Mesenchymal stem cell (in vitro differentiated cells and primary cell): ENCODE results near the gene SFTPB.

ENCODE experiments used
- DNase-seq: peaks from one replicate; pipeline ENCODE4 v3.0.0-alpha.2; 2013
- H2AFZ ChIP-seq: one replicate; pipeline ENCODE4 v1.6.1; 2013; ENCODE audit warnings: low read depth, mild to moderate bottlenecking, control low read depth, inconsistent platforms, low read length, moderate library complexity
- H2AK5ac ChIP-seq: 2 replicates; pipeline ENCODE4 v1.6.1; 2013; ENCODE audit warnings: low read length, moderate library complexity, mild to moderate bottlenecking, inconsistent platforms; ENCODE audit not compliant: severe bottlenecking
- H2BK120ac ChIP-seq: one replicate; pipeline ENCODE4 v1.6.1; 2013; ENCODE audit warnings: low read depth, mild to moderate bottlenecking, inconsistent platforms, low read length, moderate library complexity
- H2BK12ac ChIP-seq, 2 experiments: one replicate each; pipeline ENCODE4 v1.6.1; 2013; ENCODE audit warnings: inconsistent platforms in 2 of 2, low read length in 2 of 2, mild to moderate bottlenecking in 2 of 2, moderate library complexity in 2 of 2, control low read depth in 1 of 2
- H2BK15ac ChIP-seq: one replicate; pipeline ENCODE4 v1.6.1; 2013; ENCODE audit warnings: mild to moderate bottlenecking, low read depth, inconsistent platforms; ENCODE audit not compliant: poor library complexity, severe bottlenecking
- H2BK5ac ChIP-seq: 2 replicates; pipeline ENCODE4 v1.6.1; 2013; ENCODE audit warnings: low read depth, mild to moderate bottlenecking, low read length, control low read depth, inconsistent platforms; ENCODE audit not compliant: poor library complexity, severe bottlenecking
- H3K14ac ChIP-seq, 2 experiments: one replicate each; pipeline ENCODE4 v1.6.1; 2013; ENCODE audit warnings: inconsistent platforms in 2 of 2, low read length in 2 of 2, control low read depth in 1 of 2, mild to moderate bottlenecking in 1 of 2, moderate library complexity in 1 of 2
- H3K18ac ChIP-seq, 2 experiments: one replicate each; pipeline ENCODE4 v1.6.1; 2013; ENCODE audit warnings: inconsistent platforms in 2 of 2, low read length in 2 of 2, control low read depth in 1 of 2, low read depth in 1 of 2, mild to moderate bottlenecking in 1 of 2
- H3K23ac ChIP-seq, 2 experiments: one replicate each; pipeline ENCODE4 v1.6.1; 2013; ENCODE audit warnings: inconsistent platforms in 2 of 2, low read length in 2 of 2, mild to moderate bottlenecking in 2 of 2, moderate library complexity in 2 of 2, control low read depth in 1 of 2
- H3K27ac ChIP-seq: 2 replicates; pipeline ENCODE4 v1.5.1; 2013; ENCODE audit warnings: mild to moderate bottlenecking, moderate library complexity, low read length, control low read depth, inconsistent platforms; ENCODE audit not compliant: poor library complexity, severe bottlenecking
- H3K27me3 ChIP-seq, 2 experiments: 2 replicates each; pipeline versions ENCODE4 v1.6.1 to v1.7.0; 2013; ENCODE audit warnings: low read length in 2 of 2, mild to moderate bottlenecking in 2 of 2, moderate library complexity in 2 of 2, control low read depth in 1 of 2, inconsistent platforms in 1 of 2; ENCODE audit not compliant: control insufficient read depth in 1 of 2, insufficient read depth in 1 of 2
- H3K36me3 ChIP-seq, 2 experiments: 2 replicates each; pipeline versions ENCODE4 v1.6.1 to v1.7.0; 2013; ENCODE audit warnings: low read length in 2 of 2, control low read depth in 1 of 2, inconsistent platforms in 1 of 2, low read depth in 1 of 2, mild to moderate bottlenecking in 1 of 2; ENCODE audit not compliant: insufficient read depth in 2 of 2, control insufficient read depth in 1 of 2
- H3K4ac ChIP-seq, 2 experiments: one replicate each; pipeline ENCODE4 v1.6.1; 2013; ENCODE audit warnings: inconsistent platforms in 2 of 2, low read length in 2 of 2, mild to moderate bottlenecking in 2 of 2, moderate library complexity in 2 of 2, control low read depth in 1 of 2, low read depth in 1 of 2
- H3K4me1 ChIP-seq: 2 replicates; pipeline ENCODE4 v1.6.1; 2013; ENCODE audit warnings: low read depth, low read length, control low read depth; ENCODE audit not compliant: control insufficient read depth, insufficient read depth
- H3K4me2 ChIP-seq: 2 replicates; pipeline ENCODE4 v1.6.1; 2013; ENCODE audit warnings: low read length, mild to moderate bottlenecking, inconsistent platforms; ENCODE audit not compliant: poor library complexity, severe bottlenecking
- H3K4me3 ChIP-seq, 2 experiments: 2 replicates each; pipeline versions ENCODE4 v1.5.1 to v1.7.0; 2013; ENCODE audit warnings: low read length in 2 of 2, mild to moderate bottlenecking in 2 of 2, control low read depth in 1 of 2, low read depth in 1 of 2; ENCODE audit not compliant: insufficient read depth in 1 of 2
- H3K79me1 ChIP-seq: replicated peaks from 2 replicates; pipeline ENCODE4 v1.6.1; 2013; ENCODE audit warnings: mild to moderate bottlenecking, control low read depth, low read length, inconsistent platforms; ENCODE audit not compliant: poor library complexity, severe bottlenecking
- H3K9ac ChIP-seq: 2 replicates; pipeline ENCODE4 v1.7.0; 2013; ENCODE audit warnings: mild to moderate bottlenecking, low read length, moderate library complexity
- H3K9me3 ChIP-seq: 2 replicates; pipeline ENCODE4 v1.7.0; 2013; ENCODE audit warnings: mild to moderate bottlenecking, low read length; ENCODE audit not compliant: control insufficient read depth
- H4K8ac ChIP-seq: one replicate; pipeline ENCODE4 v1.6.1; 2013; ENCODE audit warnings: inconsistent platforms, mild to moderate bottlenecking, low read length, moderate library complexity
- H4K91ac ChIP-seq: one replicate; pipeline ENCODE4 v1.6.1; 2013; ENCODE audit warnings: mild to moderate bottlenecking, low read length, inconsistent platforms
- WGBS: methylation state at CpG from one replicate; pipeline ENCODE4 v1.1.7; 2013; ENCODE audit warnings: mixed read lengths; 5-methylcytosine and 5-hydroxymethylcytosine counted together

Gene SFTPB

DNA sequence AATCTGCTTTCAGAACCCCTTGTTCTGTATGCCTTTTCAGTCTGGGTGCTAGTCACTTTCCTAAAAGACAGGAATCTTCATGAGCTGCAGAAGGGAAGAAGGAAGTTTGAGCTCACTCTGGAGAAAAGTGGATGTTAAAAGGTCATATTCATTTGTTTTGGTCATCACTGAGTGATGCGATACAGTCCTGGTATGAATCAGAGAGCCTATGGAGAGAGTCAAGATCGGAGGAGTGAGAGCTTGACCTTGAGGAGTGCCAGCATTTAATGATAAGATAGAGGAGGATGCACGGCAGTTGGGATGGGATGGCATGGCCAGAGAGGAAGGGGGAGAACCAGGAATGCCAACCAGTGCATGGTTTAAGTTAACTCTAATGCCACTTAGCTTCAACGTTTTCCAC is 32.4 kb downstream of the SFTPB start:
- no peak for DNase-seq

DNA sequence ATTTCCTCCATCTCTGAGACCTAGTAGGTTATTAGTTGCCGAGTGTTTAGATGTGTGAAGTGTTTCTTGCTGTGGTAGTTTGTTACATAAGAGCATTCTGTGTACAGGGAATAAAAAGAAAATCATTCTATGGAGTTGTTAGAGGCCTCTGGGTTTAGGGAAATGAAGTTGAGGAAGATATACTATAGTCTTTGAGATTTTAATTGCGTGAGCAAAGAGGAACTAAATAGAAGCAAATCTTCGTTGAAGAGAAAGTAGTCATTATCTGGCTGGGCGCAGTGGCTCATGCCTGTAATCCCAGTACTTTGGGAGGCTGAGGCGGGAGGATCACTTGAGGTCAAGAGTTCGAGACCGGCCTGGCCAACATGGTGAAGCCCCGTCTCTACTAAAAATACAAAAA is 33.0 kb downstream of the SFTPB start:
- no peak overlapping the region for H2BK5ac ChIP-seq
- H3K4me2 ChIP-seq: no peak overlapping the region
- no peak overlapping the region for H2BK120ac ChIP-seq
- no peak overlapping the region for H2BK15ac ChIP-seq
- no peak overlapping the region for H3K23ac ChIP-seq
- no peak for DNase-seq
- no peak overlapping the region for H4K91ac ChIP-seq
- H3K79me1 ChIP-seq: peaks cover 22% of the 10 kb centered on the region
- no peak overlapping the region for H3K27ac ChIP-seq
- no peaks in the 10 kb centered on the region for H3K27me3 ChIP-seq
- 98% methylated on average over 8 of the region's 8 CpGs for WGBS
- peak overlapping the region; percentile 9 for H3K9ac ChIP-seq
- H3K4me3 ChIP-seq: no peak overlapping the region
- no peaks in the 10 kb centered on the region for H3K9me3 ChIP-seq
- H2BK12ac ChIP-seq: no peak overlapping the region
- H3K4ac ChIP-seq: no peak overlapping the region
- H2AK5ac ChIP-seq: no peak overlapping the region
- no peak overlapping the region for H2AFZ ChIP-seq
- H3K36me3 ChIP-seq: peaks cover 68 to 89% of the 10 kb centered on the region in 2 experiments
- no peaks in the 10 kb centered on the region for H3K4me1 ChIP-seq
- H3K18ac ChIP-seq: no peak overlapping the region
- H3K14ac ChIP-seq: no peak overlapping the region
- no peak overlapping the region for H4K8ac ChIP-seq

More for the DNA sequence above, 32.4 kb downstream of the SFTPB start:
- Histone ChIP-seq H3K4me3 (no peak overlapping the region), H3K79me1 (peaks cover 19% of the 10 kb centered on the region), H2AFZ (no peak overlapping the region), H3K18ac (no peak overlapping the region), H2BK5ac (no peak overlapping the region), H3K4me2 (no peak overlapping the region), H3K36me3 (peaks cover 68 to 88% of the 10 kb centered on the region in 2 experiments), H3K27ac (no peak overlapping the region), H2BK120ac (no peak overlapping the region), H3K4ac (no peak overlapping the region), H2BK12ac (no peak overlapping the region), H3K9ac (peak overlapping the region; percentile 15), H2AK5ac (no peak overlapping the region), H3K23ac (no peak overlapping the region), H3K4me1 (no peaks in the 10 kb centered on the region), H2BK15ac (no peak overlapping the region), H4K91ac (no peak overlapping the region), H3K14ac (no peak overlapping the region), H3K27me3 (no peaks in the 10 kb centered on the region), H3K9me3 (no peaks in the 10 kb centered on the region), H4K8ac (no peak overlapping the region)
- WGBS: 72% methylated on average over 3 of the region's 4 CpGs

DNA sequence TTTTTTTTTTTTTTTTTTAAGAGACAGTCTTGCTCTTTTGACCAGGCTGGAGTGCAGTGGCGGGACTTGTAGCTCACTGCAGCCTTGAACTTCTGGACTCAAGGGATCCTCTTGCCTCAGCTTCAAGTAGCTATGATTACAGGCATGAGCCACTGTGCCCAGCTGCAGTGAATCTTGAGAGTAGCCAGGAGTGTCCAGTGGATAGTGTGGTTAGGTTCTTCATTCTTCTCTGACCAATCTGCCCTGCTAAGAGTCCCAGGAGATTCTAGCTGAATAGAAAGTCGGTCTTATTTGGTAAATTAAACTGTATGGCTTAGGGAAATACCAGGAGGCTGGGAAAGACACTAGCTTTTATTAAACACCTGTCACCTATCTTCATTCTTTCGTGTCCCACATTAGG is 36.7 kb downstream of the SFTPB start:
- H3K14ac ChIP-seq: no peak overlapping the region
- no peak overlapping the region for H3K4me3 ChIP-seq
- 87% methylated on average over 3 of the region's 3 CpGs for WGBS
- no peak overlapping the region for H4K8ac ChIP-seq
- H3K4me1 ChIP-seq: no peaks in the 10 kb centered on the region
- H3K27ac ChIP-seq: no peak overlapping the region
- H2BK120ac ChIP-seq: no peak overlapping the region
- no peak overlapping the region for H3K18ac ChIP-seq
- H3K79me1 ChIP-seq: peaks cover 15% of the 10 kb centered on the region
- no peak overlapping the region for H4K91ac ChIP-seq
- H2BK15ac ChIP-seq: no peak overlapping the region
- H3K23ac ChIP-seq: no peak overlapping the region
- DNase-seq: no peak
- H3K9me3 ChIP-seq: no peaks in the 10 kb centered on the region
- H3K9ac ChIP-seq: no peak overlapping the region
- no peak overlapping the region for H3K4me2 ChIP-seq
- H3K36me3 ChIP-seq: peaks cover 57 to 88% of the 10 kb centered on the region in 2 experiments
- H2AK5ac ChIP-seq: no peak overlapping the region
- H2BK5ac ChIP-seq: no peak overlapping the region
- no peaks in the 10 kb centered on the region for H3K27me3 ChIP-seq
- H3K4ac ChIP-seq: no peak overlapping the region
- H2AFZ ChIP-seq: no peak overlapping the region
- H2BK12ac ChIP-seq: no peak overlapping the region

DNA sequence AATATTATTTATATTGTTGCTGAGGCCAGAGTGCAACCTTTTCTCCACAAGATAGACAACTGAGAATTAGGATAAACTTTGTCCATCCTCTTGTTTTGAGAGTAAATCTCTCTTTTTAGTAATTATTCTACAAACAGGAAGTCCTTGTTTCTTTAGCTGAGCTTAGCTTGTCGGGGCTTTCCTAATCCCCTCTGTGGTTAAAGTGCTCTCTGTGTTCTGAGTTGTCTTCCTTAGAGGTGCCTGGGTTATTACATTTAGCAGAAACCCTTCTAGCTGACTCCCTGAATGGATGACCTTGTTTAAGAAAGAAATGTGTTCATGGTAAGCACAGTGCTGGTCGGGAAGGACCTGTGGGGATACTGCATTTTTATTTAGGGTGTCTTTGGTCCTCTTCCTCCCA is 39.3 kb downstream of the SFTPB start:
- Histone ChIP-seq H2BK120ac (no peak overlapping the region), H2BK15ac (no peak overlapping the region), H3K9ac (no peak overlapping the region)

More for the DNA sequence above, 39.3 kb downstream of the SFTPB start:
- H2BK5ac ChIP-seq: no peak overlapping the region
- no peak overlapping the region for H2BK12ac ChIP-seq
- H4K8ac ChIP-seq: no peak overlapping the region
- peaks cover 67 to 92% of the 10 kb centered on the region in 2 experiments for H3K36me3 ChIP-seq
- H3K4me2 ChIP-seq: no peak overlapping the region
- no peaks in the 10 kb centered on the region for H3K27me3 ChIP-seq
- no peak overlapping the region for H3K27ac ChIP-seq
- no peak overlapping the region for H3K4ac ChIP-seq
- no peak overlapping the region for H2AFZ ChIP-seq
- no peak overlapping the region for H4K91ac ChIP-seq
- no peaks in the 10 kb centered on the region for H3K9me3 ChIP-seq
- no peak overlapping the region for H3K23ac ChIP-seq
- H3K4me3 ChIP-seq: no peak overlapping the region
- no peak overlapping the region for H3K18ac ChIP-seq
- 61% methylated on average over 2 of the region's 2 CpGs for WGBS
- H3K14ac ChIP-seq: no peak overlapping the region
- no peak overlapping the region for H2AK5ac ChIP-seq
- H3K4me1 ChIP-seq: no peaks in the 10 kb centered on the region
- peak; percentile 56 for DNase-seq
- H3K79me1 ChIP-seq: peaks cover 20% of the 10 kb centered on the region
